Measurements from ENCODE around the gene ZFPM1. TPM values are rescaled to one million over a fixed set of nuclear protein-coding genes. Genes with fewer than 3 reads are reported as not detected.

ZFPM1 gene
- total RNA-seq, 1 donor from 2014 or later: 8.4 TPM

GRCh38 chr16:88512728-88513696 is 59.9 kb downstream of the ZFPM1 start:
- no peak for ATAC-seq
- Histone ChIP-seq H3K27me3 (no peaks in the 10 kb centered on the region), H3K36me3 (no peaks in the 10 kb centered on the region), H3K4me3 (no peak overlapping the region), H3K4me1 (no peaks in the 10 kb centered on the region), H3K9me3 (no peaks in the 10 kb centered on the region), H3K27ac (no peak overlapping the region)
- intact Hi-C loops (cut with DNase I): no loop called here
- no peak for TF ChIP-seq CTCF (IDR thresholded peaks at IDR 0.05)
- no peak for DNase-seq

- no peaks in the 10 kb centered on the region for H3K27me3 ChIP-seq
- intact Hi-C loops (cut with DNase I): no loop called here
- ATAC-seq: no peak
- no peaks in the 10 kb centered on the region for H3K9me3 ChIP-seq
- no peak overlapping the region for H3K27ac ChIP-seq
- H3K4me3 ChIP-seq: no peak overlapping the region
- no peaks in the 10 kb centered on the region for H3K36me3 ChIP-seq
- no peaks in the 10 kb centered on the region for H3K4me1 ChIP-seq
- TF ChIP-seq CTCF (IDR thresholded peaks at IDR 0.05): no peak
- DNase-seq: no peak
These were observed 61.0 kb downstream of the ZFPM1 start for GRCh38 chr16:88514070-88514469.

- DNase-seq: no peak
- Histone ChIP-seq H3K27ac (no peak overlapping the region), H3K36me3 (no peaks in the 10 kb centered on the region), H3K9me3 (no peaks in the 10 kb centered on the region), H3K27me3 (no peaks in the 10 kb centered on the region), H3K4me3 (no peak overlapping the region), H3K4me1 (no peaks in the 10 kb centered on the region)
- no peak for TF ChIP-seq CTCF (IDR thresholded peaks at IDR 0.05)
- ATAC-seq: no peak
- intact Hi-C loops (cut with DNase I): no loop called here
These were observed 61.6 kb downstream of the ZFPM1 start for GRCh38 chr16:88514526-88515232.

- ATAC-seq (no peak), DNase-seq (no peak)
- TF ChIP-seq CTCF (IDR thresholded peaks at IDR 0.05): no peak
- Histone ChIP-seq H3K36me3 (no peaks in the 10 kb centered on the region), H3K9me3 (no peaks in the 10 kb centered on the region), H3K27ac (no peak overlapping the region), H3K27me3 (no peaks in the 10 kb centered on the region), H3K4me3 (no peak overlapping the region), H3K4me1 (no peaks in the 10 kb centered on the region)
- intact Hi-C loops (cut with DNase I): no loop called here
These were observed 62.3 kb downstream of the ZFPM1 start for GRCh38 chr16:88515371-88515770.

GRCh38 chr16:88515925-88516594 is 63.0 kb downstream of the ZFPM1 start:
- Histone ChIP-seq H3K36me3 (no peaks in the 10 kb centered on the region), H3K4me3 (no peak overlapping the region), H3K4me1 (no peaks in the 10 kb centered on the region), H3K9me3 (no peaks in the 10 kb centered on the region), H3K27me3 (no peaks in the 10 kb centered on the region), H3K27ac (no peak overlapping the region)
- no peak for TF ChIP-seq CTCF (IDR thresholded peaks at IDR 0.05)
- no peak for DNase-seq
- ATAC-seq: no peak
- intact Hi-C loops (cut with DNase I): no loop called here

Measured in upper lobe of right lung (tissue), 1 donor.